BLaER1 (cell line): ENCODE results near the gene NEK8.

Experiments used
- H3K27ac ChIP-seq: shearing (Covaris generic); formaldehyde crosslinking; 2 replicates; pipeline ENCODE4 v1.8.1; 2022
- H3K27me3 ChIP-seq: shearing (Covaris generic); formaldehyde crosslinking; 2 replicates; pipeline ENCODE4 v1.8.1; 2022
- H3K36me3 ChIP-seq: shearing (Covaris generic); formaldehyde crosslinking; 2 replicates; pipeline ENCODE4 v1.8.1; 2022
- H3K4me1 ChIP-seq: shearing (Covaris generic); formaldehyde crosslinking; 2 replicates; pipeline ENCODE4 v1.8.1; 2022
- H3K4me2 ChIP-seq: shearing (Covaris generic); formaldehyde crosslinking; 2 replicates; pipeline ENCODE4 v1.8.1; 2022
- H3K4me3 ChIP-seq: shearing (Covaris generic); formaldehyde crosslinking; 2 replicates; pipeline ENCODE4 v1.8.1; 2022
- H3K9ac ChIP-seq: shearing (Covaris generic); formaldehyde crosslinking; 2 replicates; pipeline ENCODE4 v1.8.1; 2022
- H3K9me3 ChIP-seq: shearing (Covaris generic); formaldehyde crosslinking; 2 replicates; pipeline ENCODE4 v1.8.1; 2022
- H4K20me1 ChIP-seq: shearing (Covaris generic); formaldehyde crosslinking; 2 replicates; pipeline ENCODE4 v1.8.1; 2022
- Cebpa-rat ChIP-seq: shearing (Covaris generic); IDR thresholded peaks from 2 replicates; pipeline ENCODE4 v1.8.1; 2022

The NEK8 gene

GRCh38 chr17:28707339-28707720 lies 21.3 kb upstream of the NEK8 start:
- TF ChIP-seq Cebpa-rat, result no peak
- no peak overlapping the region for H3K9ac ChIP-seq
- peaks cover 25% of the 10 kb centered on the region for H4K20me1 ChIP-seq
- peaks cover 14% of the 10 kb centered on the region for H3K4me1 ChIP-seq
- H3K4me3 ChIP-seq, result no peak overlapping the region
- H3K9me3 ChIP-seq, result no peaks in the 10 kb centered on the region
- peaks cover 41% of the 10 kb centered on the region for H3K36me3 ChIP-seq
- H3K27me3 ChIP-seq, result no peaks in the 10 kb centered on the region
- no peak overlapping the region for H3K4me2 ChIP-seq
- no peak overlapping the region for H3K27ac ChIP-seq

GRCh38 chr17:28710861-28711722 lies 17.5 kb upstream of the NEK8 start:
- Histone ChIP-seq H3K27me3 (no peaks in the 10 kb centered on the region), H3K4me2 (peak overlapping the region; percentile 96), H3K4me1 (peaks cover 47% of the 10 kb centered on the region), H3K9ac (peak overlapping the region; percentile 84), H3K9me3 (no peaks in the 10 kb centered on the region), H3K27ac (peak overlapping the region; percentile 87), H3K36me3 (peaks cover 38% of the 10 kb centered on the region), H4K20me1 (peaks cover 19% of the 10 kb centered on the region), H3K4me3 (peak overlapping the region; percentile 78)
- TF ChIP-seq Cebpa-rat, result no peak

GRCh38 chr17:28711723-28712031 lies 16.9 kb upstream of the NEK8 start, which contains the start of gene PROCA1:
Gene PROCA1 (minus strand): TSS chr17:28711888. CDS start chr17:28711660, 228 bp downstream.
- Histone ChIP-seq H4K20me1 (peaks cover 23% of the 10 kb centered on the region), H3K9me3 (no peaks in the 10 kb centered on the region), H3K4me2 (peak within 1 kb of the TSS; percentile 96), H3K4me3 (peak within 1 kb of the TSS; percentile 78), H3K27ac (peak within 1 kb of the TSS; percentile 87), H3K36me3 (peaks cover 34% of the 10 kb centered on the region), H3K4me1 (peaks cover 53% of the 10 kb centered on the region), H3K27me3 (no peaks in the 10 kb centered on the region), H3K9ac (peak within 1 kb of the TSS; percentile 84)
- no peak for TF ChIP-seq Cebpa-rat

DNA sequence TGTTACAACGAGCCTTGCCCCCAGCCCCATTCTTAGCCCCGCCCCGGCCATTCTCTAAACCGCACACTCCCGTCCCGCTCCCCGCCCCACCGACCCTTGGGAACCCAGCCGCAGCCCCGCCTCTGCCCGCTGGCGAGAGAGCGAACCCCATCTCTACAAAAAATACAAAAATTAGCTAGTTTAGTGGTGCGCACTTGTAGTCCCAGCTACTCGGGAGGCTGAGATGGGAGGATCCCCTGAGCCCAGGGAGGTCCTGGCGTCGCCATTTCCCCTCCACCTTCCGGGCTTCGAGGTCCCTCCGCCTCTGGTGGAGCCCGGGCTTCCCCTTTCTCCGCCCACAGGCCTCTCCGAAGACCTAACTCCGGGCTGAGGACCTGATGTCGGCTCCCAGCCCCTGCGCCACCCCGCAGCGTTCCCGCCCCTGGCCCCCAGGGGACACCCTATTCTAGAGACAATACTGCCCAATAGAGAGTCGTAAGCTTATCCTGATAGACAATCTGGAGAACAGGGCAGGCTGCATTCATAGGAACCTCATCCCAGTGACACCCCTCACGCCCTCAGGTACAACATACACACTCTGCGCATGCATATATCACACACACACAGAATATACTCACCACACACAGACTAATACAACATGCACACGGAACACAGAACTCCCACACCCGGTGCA lies 16.4 kb upstream of the NEK8 start:
- Histone ChIP-seq H3K27ac (peak overlapping the region; percentile 87), H3K4me3 (peak overlapping the region; percentile 78), H3K27me3 (no peaks in the 10 kb centered on the region), H3K4me1 (peaks cover 55% of the 10 kb centered on the region), H3K4me2 (peak overlapping the region; percentile 96), H3K9ac (peak overlapping the region; percentile 84), H4K20me1 (peaks cover 26% of the 10 kb centered on the region), H3K36me3 (peaks cover 34% of the 10 kb centered on the region), H3K9me3 (no peaks in the 10 kb centered on the region)
- no peak for TF ChIP-seq Cebpa-rat

DNA sequence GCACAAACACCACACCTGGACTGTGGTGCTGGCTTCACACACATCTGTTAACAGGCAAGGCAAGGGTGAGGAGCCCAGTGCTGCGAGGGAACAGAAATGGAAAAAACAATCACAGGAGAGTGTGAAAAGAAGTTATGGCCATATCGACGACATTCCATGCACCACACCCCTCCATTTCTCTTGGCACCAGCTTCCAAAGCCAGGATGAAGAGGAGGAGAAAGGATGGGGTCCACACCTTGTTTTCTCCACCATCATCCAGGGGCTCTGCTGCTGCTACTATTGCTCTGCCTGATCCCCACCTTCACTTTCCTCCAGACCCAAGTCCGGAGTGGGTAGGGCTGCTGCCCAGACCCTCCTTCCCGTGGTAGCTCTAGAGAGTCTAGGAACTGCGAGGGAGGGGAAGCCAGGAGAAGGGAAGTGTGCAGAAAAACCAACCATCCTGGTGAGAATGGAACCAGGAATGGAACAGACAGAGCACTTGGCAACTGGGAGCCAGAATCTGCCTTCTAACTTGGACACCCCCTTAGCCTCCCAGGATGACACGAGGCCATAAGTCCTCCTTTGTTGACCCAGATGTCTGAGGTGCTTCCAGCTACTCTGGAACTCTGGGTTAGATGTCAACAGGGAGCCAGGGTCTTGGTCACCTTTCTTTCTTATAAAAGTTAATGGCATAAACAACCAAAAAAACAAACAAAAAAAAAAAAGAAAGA lies 15.7 kb upstream of the NEK8 start:
- peak overlapping the region; percentile 96 for H3K4me2 ChIP-seq
- peak overlapping the region; percentile 87 for H3K27ac ChIP-seq
- H3K9ac ChIP-seq, result peak overlapping the region; percentile 84

GRCh38 chr17:28714281-28714680 lies 14.3 kb upstream of the NEK8 start:
- Histone ChIP-seq H3K36me3 (peaks cover 34% of the 10 kb centered on the region), H3K4me2 (no peak overlapping the region), H3K27ac (no peak overlapping the region), H3K4me3 (no peak overlapping the region), H4K20me1 (peaks cover 26% of the 10 kb centered on the region), H3K4me1 (peaks cover 66% of the 10 kb centered on the region), H3K9me3 (no peaks in the 10 kb centered on the region), H3K27me3 (no peaks in the 10 kb centered on the region), H3K9ac (no peak overlapping the region)
- no peak for TF ChIP-seq Cebpa-rat

More for the DNA sequence above, 15.7 kb upstream of the NEK8 start:
- no peaks in the 10 kb centered on the region for H3K27me3 ChIP-seq
- peaks cover 34% of the 10 kb centered on the region for H3K36me3 ChIP-seq
- peak overlapping the region; percentile 78 for H3K4me3 ChIP-seq
- peaks cover 55% of the 10 kb centered on the region for H3K4me1 ChIP-seq
- H3K9me3 ChIP-seq, result no peaks in the 10 kb centered on the region
- H4K20me1 ChIP-seq, result peaks cover 26% of the 10 kb centered on the region
- no peak for TF ChIP-seq Cebpa-rat

GRCh38 chr17:28715217-28715616 lies 13.4 kb upstream of the NEK8 start:
- H3K4me1 ChIP-seq, result peaks cover 58% of the 10 kb centered on the region
- TF ChIP-seq Cebpa-rat, result no peak
- H3K27ac ChIP-seq, result no peak overlapping the region
- no peak overlapping the region for H3K4me3 ChIP-seq
- H3K27me3 ChIP-seq, result no peaks in the 10 kb centered on the region
- H3K4me2 ChIP-seq, result peak overlapping the region; percentile 98; the same call in 1 of the 2 replicates
- H3K9ac ChIP-seq, result no peak overlapping the region
- H4K20me1 ChIP-seq, result peaks cover 30% of the 10 kb centered on the region
- no peaks in the 10 kb centered on the region for H3K9me3 ChIP-seq
- H3K36me3 ChIP-seq, result peaks cover 34% of the 10 kb centered on the region

GRCh38 chr17:28716740-28717577 lies 11.6 kb upstream of the NEK8 start:
- Histone ChIP-seq H3K27ac (peak overlapping the region; percentile 99), H3K4me3 (peak overlapping the region; percentile 84), H3K9ac (peak overlapping the region; percentile 98), H3K4me1 (peaks cover 65% of the 10 kb centered on the region), H3K4me2 (peak overlapping the region; percentile 98), H4K20me1 (peaks cover 47% of the 10 kb centered on the region), H3K27me3 (no peaks in the 10 kb centered on the region), H3K36me3 (peaks cover 47% of the 10 kb centered on the region), H3K9me3 (no peaks in the 10 kb centered on the region)
- TF ChIP-seq Cebpa-rat, result no peak
